T-helper 9 cell (primary cell): ENCODE results near the gene FRMD4A.
"Not testable (repeated sequence)": the region's sequence is repeated elsewhere in the genome, so short reads cannot be mapped to it uniquely, and the experiment has no call there.

Experiments
- DNase-seq: peaks from one replicate; pipeline ENCODE4 v3.0.0-alpha.2; 2020

The FRMD4A gene

DNA sequence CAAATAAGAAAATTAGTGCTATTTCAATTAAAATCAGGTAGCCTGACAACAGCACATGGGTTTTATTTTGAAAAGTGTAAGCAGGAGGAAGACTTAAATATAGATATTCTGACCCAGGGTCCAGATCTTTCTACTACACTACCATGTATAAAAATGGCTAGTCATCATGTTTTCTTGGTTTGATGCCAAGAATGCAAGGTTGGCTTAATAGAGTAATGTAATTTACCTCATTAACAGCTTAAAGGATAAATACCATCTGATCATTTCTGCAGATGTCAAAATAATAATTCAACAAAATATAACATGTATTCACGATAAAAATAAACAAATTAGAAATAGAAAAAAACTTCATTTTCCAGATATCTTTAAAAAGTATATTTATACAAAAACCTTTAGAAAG lies 39.4 kb downstream of the FRMD4A start:
- no peak for DNase-seq

DNA sequence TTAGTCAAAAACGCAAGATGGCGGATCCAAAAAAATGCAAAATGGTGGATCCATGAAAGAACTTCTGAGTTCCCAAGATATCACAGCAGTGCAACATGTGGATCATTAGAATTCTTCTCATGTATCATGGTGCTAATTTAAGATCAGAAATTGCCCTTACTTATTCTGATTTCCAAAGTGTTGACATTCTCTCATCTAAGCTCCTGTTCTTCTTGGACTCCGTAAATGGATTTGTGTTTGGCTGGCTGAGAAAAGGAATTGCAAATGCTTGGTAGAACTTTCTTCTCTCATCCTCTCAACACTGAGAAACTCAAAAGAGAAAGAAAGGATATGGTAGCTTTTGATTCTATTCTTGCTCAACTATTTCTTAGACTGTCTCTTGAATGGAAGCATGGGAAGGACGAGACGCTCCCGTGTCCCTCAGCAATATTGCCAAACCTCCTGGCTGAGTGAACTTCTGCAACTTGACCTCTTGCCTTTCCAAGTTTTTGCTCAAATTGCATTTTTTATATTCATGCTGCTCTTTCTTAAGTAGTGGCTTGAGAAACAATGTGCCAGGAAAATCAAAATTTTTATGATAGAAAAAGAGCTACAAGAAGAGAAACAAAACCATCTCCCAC lies 44.7 kb downstream of the FRMD4A start:
- DNase-seq = no peak

DNA sequence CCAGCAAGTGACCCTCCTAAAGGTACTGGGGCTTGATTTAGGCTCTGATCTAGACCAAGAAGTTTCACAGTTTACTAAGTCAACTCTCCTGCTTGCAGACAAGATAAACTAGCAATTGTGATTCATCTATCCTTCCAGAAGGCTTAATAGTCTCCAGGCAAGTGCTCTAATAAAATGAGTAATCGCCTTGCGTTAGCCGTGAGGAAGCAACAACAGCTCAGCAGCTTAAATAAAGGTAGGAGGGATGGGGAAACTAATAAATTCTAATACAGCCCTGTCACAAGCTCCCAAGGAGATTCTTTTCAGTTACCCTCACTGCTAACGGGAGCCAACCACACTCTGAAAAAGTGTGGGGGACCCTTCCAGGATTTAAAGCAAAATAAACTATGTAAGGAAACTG lies 48.4 kb downstream of the FRMD4A start:
- DNase-seq = no peak

DNA sequence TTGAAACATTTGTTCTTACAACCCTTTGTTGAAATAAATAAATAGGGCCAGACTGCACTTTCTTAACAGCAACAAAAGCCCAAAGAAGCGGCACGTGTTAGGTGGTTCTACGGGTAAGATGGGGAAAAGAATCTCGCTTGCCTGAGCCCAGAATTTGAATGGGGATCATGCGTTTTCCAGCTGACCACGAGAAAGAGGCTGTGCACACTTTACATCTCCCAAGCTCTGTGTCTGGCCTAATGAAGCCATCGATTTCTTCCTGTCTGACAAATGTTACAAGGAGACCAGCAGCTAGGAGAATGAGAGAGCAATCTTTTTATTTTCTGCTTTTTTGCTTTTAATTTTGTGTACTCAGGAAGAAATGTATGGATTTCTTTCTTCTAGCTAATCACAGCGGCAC lies 52.2 kb downstream of the FRMD4A start:
- no peak for DNase-seq

DNA sequence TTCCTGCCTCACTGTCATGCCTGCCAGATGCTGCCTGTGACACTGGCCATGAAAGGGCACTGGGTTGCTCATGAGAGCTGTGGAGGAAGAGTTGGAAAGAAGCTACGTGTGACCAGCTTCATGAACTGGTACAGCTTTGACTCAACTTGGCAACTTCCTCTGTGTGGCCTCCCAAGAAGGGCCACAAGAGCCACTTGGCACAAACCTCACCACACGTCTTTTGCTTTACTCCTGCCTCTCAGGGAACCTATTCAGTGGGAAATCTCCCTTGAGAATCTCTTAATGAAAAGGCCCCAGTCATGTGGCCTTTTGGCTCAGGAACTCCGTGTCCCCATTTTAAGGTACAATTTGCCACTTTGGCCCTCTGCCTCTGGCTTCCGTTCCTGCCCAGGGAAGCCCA lies 54.5 kb downstream of the FRMD4A start:
- no peak for DNase-seq

DNA sequence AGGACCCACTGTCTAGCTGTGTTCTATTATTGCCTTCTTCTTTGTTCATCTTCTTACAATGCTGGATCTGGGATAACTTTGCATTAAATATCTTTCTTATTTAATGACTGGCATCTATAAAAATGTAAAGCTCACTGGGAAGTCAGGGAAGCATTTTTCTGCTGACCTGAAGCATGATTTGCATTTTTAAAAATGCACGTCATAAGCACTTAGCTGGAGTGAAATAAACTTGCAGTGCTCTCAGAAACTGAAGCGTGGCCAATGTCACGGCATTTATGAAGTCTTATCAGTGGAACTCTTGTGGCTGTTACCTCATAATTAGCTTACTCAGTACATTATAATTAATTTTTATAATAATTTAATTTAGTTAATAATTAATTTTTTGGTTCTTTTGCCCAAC lies 59.1 kb downstream of the FRMD4A start:
- DNase-seq = no peak

DNA sequence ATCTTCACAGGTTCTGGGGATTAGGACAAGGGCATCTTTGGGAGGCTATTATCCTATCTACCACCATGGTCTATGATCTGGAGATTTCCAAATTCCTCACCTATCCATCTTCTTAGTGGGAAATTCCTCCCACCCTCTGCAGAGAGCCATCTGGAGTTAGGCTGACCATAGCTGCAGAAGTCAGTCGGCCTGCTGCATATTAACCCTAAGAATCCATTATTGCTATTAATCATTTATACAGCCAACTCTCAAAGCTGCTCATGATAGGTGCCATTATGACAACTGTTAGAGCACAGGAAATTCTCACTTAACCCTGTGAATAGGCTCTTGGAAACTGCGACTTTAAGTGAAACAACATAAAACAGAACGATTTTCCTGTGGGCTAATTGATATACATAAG lies 60.4 kb downstream of the FRMD4A start:
- no peak for DNase-seq

DNA sequence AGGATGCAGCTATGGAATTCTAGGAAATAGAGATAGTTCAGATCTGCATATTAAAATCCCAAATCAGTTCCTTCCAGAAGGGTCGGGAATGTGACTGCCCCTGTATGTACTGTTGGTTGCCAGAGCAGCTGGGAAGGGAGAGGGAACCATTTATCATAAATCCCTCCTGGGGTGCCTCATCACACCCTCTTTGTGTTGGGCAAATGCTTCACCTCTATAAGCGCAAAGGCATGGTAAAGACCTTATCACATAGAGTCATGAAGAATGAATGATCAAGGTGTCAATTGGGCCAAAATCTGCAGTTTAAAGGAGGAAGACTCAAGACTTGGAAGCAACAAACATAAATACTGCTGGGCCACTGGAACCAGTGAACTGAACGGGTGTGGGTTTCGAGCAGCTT lies 65.0 kb downstream of the FRMD4A start:
- no peak for DNase-seq

DNA sequence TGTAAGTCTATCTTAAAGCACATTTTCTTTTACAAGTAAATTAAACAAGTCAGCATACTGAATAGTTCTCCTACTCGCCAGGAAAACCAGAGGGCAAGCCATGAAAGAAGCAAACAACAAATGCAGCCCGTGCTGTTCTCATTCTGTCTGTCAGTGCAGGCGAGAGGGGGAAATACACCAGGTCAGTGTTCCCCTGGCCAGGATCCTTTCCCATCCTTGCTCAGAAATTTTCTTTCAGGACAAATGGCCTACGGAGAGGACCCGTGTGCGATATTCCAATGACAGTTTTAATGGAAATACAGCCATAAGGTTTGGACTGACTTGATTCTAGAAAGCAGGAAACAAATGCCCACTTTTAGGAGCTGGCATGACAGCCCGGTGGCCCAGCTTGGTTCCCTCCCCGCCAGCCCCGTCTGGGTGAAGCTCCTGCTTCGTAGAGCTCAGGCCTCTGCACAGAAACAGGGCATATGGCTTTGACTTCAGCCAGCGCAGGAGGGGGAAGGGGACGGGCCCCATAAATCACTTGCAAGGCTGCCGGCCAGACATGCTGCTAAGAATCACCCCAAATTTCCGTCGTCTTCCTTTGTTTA lies 67.8 kb downstream of the FRMD4A start:
- no peak for DNase-seq

DNA sequence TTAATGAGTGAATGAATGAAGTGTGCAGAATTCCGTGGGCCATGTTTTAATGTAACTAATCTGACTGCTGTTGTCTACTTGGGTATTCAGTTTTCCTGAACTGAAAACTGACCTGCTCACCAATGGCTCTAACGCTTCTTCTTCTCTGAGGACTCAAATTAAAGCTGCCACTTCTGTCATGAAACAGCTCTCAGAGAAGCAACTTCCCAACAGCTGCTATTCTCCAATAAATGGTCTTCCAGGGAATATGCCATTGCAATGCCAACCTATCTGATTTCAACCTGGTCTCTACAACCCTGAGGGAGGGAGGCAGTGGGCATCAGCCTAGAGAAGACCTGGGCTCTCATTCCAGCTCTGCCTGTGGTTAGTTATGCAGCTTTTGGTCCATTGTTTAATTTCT lies 69.4 kb downstream of the FRMD4A start:
- no peak for DNase-seq

DNA sequence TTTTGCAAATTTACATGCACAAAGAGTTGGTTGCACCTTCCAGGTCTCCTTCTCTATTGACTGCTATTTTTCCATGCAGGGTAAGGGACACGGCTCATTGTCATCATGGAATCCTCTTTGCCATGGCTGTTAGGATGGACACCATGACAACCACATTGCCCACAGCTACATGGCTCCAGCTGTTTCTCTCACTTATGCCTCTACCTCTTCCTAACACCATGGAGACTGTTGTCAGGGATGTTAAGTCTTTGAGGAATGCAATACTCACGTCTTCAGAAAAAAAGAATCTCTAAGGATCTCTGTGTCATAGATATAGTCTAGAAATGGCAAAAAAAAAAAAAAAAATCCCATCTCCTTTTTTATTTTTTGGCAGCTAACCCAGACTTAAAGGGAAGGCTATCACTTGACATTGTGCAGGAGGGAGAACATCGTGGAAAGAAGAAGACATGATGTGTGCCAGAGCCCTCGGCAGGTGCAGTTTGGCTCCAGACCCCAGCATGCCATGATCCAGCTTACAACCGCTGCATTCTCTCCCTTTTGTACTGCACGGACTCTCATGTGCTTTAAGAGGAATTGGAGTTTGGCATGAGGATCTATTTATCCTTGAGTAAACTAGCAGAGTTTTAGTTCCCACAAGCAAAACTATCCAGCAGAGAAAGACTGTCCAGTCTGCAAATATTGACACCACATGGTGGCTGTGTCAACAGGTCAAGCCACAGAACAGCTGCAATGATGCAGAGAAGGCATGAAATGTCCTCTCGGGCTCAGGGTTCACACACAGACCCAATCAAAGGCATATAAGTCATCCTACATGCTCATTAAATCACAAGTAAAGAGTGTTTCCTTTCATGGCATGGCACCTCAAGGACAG lies 70.8 kb downstream of the FRMD4A start:
- no peak for DNase-seq

DNA sequence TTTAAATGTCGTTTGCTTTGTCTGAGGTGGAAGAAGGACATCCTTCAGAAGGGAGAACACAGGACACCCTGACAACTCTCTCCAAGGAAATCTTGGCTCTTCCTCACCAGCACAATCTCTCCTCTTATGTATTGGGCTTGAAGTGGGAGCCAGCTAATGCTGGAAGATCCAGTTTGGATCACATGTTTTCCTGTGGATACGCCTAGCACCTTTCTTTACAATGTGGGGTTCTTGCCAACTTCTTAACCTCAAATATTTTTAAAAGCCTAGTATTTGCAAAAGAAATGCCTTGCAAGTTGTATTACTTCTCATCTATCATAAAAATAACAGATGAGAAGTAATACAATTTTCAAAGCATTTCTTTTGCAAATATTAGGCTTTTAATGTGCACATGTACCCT lies 76.4 kb downstream of the FRMD4A start:
- DNase-seq = no peak

DNA sequence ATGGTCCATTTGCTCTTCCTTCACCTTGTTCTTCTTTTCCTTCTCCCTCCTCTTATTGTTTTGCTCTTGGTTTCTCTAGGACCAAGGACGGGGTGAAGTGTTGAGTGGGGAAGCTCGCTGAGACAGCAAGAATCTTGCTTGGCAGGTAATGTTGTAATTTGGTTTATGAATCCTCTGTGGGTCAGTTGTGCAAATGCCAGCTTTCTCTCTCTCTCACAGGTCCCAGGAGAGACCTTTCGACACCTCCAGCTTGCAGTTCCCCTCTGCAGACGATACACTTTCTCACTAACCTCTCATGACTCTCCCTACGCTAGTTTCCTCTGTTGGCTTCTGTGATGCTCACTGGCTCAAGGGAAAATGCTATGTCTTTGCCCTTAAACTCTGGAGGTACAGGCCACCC lies 77.0 kb downstream of the FRMD4A start:
- no peak for DNase-seq

DNA sequence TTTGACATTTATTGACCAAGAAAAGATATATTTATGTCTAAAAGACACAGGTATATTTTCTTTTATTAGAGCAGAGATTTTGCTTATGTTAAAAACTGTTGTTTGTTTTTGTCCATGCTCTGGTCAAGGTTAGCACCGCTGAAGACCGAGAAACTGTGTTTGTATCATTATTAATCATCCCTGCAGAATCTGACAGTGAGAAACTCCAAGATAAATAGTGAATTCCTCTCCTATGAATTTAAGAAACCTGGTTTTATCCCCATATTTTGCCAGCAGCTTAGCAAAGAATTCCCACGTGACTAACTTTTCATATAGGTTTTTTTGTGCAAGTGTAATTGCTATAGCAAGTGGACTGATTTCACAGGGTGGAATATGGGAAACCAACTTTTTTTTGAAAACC lies 77.6 kb downstream of the FRMD4A start:
- DNase-seq = no peak

DNA sequence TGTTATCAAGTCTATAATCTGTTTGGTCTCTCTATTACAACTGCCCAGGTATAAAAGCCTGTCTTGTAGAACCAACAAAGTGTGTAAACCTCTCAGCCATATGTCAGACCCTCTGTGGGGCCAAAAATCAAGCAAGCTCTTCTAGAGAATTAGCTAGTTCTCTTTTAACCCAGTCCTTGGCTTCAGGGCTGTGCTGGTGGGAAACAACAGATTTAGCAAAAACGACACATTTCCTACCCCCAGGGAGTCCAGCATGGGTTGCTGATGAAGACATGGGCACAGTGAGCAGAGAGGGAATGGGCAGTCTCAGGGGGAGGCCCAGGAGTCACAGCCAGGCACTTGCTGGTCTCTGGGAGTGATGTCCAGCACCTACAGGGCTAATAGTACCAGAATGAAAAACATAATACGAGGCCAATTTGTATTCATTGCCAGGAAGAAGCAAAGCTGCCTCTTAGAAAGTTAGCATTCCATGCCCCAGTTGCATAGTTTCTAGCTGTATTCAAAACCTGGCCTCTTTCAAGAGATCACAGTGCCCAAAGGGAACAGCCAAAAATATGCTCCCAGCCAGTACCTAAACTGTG lies 80.1 kb downstream of the FRMD4A start:
- DNase-seq = no peak

DNA sequence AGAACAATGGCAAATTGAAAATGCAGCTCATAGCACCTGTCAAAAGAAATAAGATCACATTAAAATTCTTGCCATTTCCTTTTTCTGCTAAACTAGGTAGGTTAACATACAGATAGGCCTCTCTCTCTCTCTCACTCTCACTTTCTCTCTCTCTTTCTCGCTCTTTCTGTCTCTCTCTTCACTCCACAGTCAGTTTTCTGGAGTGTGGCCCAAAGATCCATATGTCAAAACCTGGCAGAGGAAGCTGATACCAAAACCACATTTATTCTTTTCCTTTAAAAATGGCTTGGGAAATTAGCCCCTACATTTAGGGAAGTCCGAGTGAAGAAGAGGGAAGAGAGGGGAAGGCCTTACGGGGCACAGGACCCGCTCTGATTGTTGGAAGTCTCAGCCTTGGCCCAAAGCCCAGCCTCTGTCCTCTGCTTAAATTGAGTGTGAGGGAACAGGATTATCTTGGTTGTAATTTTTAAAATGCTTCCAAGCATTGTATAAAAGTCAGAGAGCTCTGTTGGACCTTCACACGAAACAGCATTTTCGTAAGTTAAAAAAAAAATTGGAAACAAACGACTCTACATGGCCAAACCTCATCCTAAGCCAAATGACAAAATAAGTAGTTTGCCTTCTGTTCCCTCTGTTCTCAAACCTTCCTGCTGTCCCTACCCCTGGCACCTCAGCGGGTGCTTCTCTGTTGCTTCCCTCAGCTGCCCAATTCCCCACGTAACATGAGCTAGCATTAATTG lies 83.2 kb downstream of the FRMD4A start:
- DNase-seq = no peak

DNA sequence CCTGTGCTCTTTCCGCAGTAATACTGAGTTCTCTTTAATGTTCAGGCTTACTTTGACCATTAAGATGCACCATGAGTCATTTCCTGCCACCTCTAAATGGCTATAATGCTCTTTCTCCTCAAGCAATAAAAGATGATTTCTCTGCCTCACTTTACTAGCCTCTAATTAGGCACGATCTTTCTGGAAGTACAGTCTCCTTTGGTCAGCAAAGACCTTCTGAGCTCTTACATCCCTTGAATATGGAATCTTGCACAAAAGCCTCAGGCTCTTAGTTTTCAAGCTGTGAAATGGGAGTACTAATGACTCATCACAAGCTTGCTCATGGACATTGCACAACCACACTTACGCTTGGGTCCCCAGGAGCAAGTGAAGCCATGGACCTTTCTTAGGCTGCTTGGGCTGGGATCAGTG lies 85.9 kb downstream of the FRMD4A start:
- DNase-seq = no peak

DNA sequence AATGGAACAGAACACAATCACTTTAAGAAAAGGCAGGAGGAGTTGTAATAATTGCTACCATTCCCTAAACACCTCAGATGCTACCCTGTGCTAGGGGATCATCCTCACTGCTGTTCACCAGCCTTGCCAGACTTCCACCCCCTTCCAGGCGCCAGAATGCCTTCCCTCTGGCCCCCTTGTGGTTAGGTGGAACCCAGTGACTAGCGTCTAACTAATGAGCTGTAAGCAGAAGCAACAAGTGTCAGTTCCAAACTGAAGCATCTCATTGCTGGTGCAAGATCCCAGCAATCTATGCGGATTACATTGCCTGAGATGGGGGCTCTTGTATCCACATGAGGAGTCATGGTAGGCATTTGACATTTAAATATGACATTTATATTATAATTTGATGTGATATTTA lies 86.6 kb downstream of the FRMD4A start:
- no peak for DNase-seq

DNA sequence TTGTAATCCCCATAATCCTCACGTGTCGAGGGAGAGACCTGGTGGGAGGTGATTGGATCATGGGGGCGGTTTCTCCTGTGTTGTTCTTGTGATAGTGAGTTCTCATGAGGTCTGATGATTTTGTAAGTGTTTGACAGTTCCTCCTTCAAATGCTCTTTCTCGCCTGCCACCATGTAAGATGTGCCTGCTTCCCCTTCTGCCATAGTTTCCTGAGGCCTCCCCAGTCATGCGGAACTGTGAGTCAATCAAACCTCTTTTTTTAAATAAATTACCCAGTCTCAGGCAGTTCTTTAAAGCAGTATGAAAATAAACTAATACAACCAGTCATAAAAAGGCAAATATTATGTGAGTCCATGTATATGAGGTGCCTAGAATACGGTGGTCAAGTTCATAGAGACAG lies 87.5 kb downstream of the FRMD4A start:
- DNase-seq = no peak

DNA sequence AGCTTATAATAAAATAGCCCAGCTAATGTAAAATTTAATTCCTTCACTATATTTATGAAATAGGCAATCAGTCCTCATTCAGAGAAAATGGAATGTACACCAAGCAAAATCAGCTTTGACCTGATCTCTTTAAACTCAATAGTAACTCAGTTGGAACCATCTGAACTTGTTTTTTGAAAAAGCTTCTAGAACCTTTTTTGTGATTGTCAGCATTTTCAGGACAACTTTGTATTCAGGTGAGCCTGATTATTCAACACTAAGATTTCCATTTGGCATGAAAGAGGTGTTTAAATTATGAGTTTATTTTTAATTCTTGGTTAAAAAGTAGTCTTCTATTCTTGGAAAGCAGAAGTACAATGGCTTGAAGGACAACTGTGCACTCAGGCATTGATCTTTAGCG lies 89.5 kb downstream of the FRMD4A start:
- no peak for DNase-seq

DNA sequence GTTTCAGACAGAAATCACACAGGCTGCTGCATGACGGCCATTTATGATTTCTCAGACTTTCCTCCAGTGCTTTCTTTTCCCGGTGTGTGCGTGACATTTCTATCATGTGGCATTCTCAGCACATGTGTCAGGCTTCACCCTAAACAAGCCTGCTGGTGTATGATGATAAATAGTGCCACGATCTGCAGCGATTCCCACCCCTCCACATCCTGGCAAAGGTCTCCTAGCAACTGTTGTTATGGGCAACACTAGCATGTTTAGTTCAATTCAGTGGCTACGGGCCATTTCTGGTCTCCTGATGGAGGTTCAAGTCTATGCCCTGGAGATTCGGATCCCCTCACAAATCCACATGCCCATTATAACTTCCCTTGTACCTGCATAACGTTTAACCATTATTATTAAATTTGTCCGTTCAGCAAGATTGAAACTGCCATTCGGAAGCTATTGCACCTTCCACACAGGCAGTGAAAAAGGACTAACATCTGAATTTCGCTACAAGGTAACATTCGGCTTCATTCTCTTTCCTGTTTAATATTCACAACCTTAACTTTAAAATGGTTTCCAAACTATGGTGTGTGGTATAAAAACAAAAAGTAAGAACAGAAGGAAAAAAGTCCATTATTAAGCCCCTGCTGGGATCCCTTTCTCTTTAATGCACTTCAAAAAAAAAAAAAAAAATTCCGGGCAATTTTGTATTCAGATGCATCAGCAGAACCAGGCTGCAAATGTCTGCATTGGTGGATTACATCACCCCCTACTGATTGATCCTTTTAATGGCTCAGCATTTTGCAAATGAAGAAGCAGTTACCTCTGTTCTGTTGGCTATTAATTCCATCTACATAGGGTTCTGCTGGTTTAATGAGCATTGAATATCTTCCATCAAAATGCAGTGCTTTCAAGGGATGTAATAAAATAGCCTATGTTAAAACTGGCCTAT lies 90.2 kb downstream of the FRMD4A start:
- DNase-seq = no peak

DNA sequence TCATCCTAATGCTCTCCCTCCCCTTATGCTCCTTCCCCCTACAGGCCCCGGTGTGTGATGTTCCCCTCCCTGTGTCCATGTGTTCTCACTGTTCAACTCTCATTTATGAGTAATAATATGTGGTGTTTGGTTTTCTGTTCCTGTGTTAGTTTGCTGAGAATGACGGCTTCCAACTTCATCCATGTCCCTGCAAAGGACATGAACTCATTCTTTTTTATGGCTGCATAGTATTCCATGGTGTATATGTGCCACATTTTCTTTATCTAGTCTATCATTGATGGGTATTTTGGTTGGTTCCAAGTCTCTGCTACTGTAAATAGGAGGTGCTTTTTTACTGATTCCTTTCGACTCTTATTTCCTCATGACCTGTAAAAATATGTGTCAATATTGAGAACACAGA lies 92.1 kb downstream of the FRMD4A start:
- DNase-seq = not testable (repeated sequence)
